Heart right ventricle (tissue), 16 donors: ENCODE data around the gene RFX8. TPM values are rescaled to one million over a fixed set of nuclear protein-coding genes. Genes with fewer than 3 reads are reported as not detected.
A peak's percentile ranks its signal among the peaks of the same experiment; 100 is the strongest.
"Not testable (repeated sequence)": the region's sequence is repeated elsewhere in the genome, so short reads cannot be mapped to it uniquely, and the experiment has no call there.

ENCODE experiments used
- ATAC-seq, 8 donors: fragments of 200-7000 bp; cut with Tn5 transposase; one replicate each; pipeline ENCODE4 v1.9.1; 2020; ENCODE audit warnings: mild to moderate bottlenecking in 8 of 8, moderate library complexity in 8 of 8, moderate number of reproducible peaks in 1 of 8
- DNase-seq, 2 donors: peaks; one replicate each; pipeline ENCODE4 v3.0.0-alpha.2; 2020
- H3K27ac ChIP-seq, 10 donors: fragments of 200-600 bp; sonication (generic) in 2 of 10; one replicate each; pipeline versions ENCODE4 v1.5.0 to v1.8.0; 2020 to 2022; ENCODE audit warnings: mild to moderate bottlenecking in 3 of 10
- H3K27me3 ChIP-seq, 7 donors: fragments of 200-600 bp; one replicate each; pipeline ENCODE4 v1.8.0; 2021 to 2022; ENCODE audit warnings: mild to moderate bottlenecking in 2 of 7
- H3K36me3 ChIP-seq, 9 donors: fragments of 200-600 bp; sonication (generic) in 1 of 9; one replicate each; pipeline versions ENCODE4 v1.5.0 to v1.8.0; 2020 to 2022; ENCODE audit warnings: mild to moderate bottlenecking in 2 of 9
- H3K4me1 ChIP-seq, 9 donors: fragments of 200-600 bp; sonication (generic) in 1 of 9; one replicate each; pipeline versions ENCODE4 v1.5.0 to v1.8.0; 2020 to 2022; ENCODE audit warnings: mild to moderate bottlenecking in 4 of 9
- H3K4me3 ChIP-seq, 10 donors: fragments of 200-600 bp; sonication (generic) in 2 of 10; one replicate each; pipeline versions ENCODE4 v1.5.0 to v1.8.0; 2020 to 2022; ENCODE audit warnings: mild to moderate bottlenecking in 7 of 10, moderate library complexity in 2 of 10
- H3K9me3 ChIP-seq, 11 donors: fragments of 200-600 bp in 10 of 11; sonication (generic) in 2 of 11; one replicate each; pipeline versions ENCODE4 v1.5.0 to v1.8.0; 2013 to 2022; ENCODE audit warnings: mild to moderate bottlenecking in 2 of 11, control low read depth in 1 of 11, moderate library complexity in 1 of 11
- CTCF ChIP-seq, 9 donors: fragments of 200-600 bp; sonication (generic) in 2 of 9; IDR thresholded peaks; one replicate each; pipeline versions ENCODE4 v1.5.0 to v1.8.0; 2021 to 2022; ENCODE audit warnings: antibody characterized with exemption in 9 of 9, mild to moderate bottlenecking in 5 of 9, moderate library complexity in 1 of 9
- WGBS, 2 donors: extraction: QIAGEN DNeasy Blood & Tissue Kit; methylation state at CpG; one replicate each; pipeline ENCODE4 v1.1.7; 2013; ENCODE audit warnings: inconsistent platforms in 1 of 2; 5-methylcytosine and 5-hydroxymethylcytosine counted together
- intact Hi-C, 10 donors: fragments of 100-400 bp; cut with DNase I; formaldehyde crosslinking; loops; one replicate each; pipeline versions ENCODE4 v1.11.1 to v1.14.2; 2022
- polyA plus RNA-seq, 2 donors: library from polyadenylated mRNA; stranded (reverse); fragments of 200-250 nt; gene quantifications; one replicate each; pipeline ENCODE4 v1.2.3, GENCODE V29; 2013
- total RNA-seq, 10 donors: library from RNA; stranded (reverse); fragmentation: NEBNext Ultra II Directional in 3 of 10; extraction: Animal tissue kit (Norgen Biotek cat#: 25700) in 3 of 10; gene quantifications; one replicate each; pipeline versions ENCODE4 v1.2.1 to v1.2.4, GENCODE V29; 2021 to 2023
- donor health status: Arrhythmogenic right ventricular cardiomyopathy.
- donor health status: ischemic (EF 13 %, LVEDD 7.1; RV severe dilation, severe dysfunction).
- donor health status: healthy with polysubstance abuse.
- donor health status: DM: no; HTN: yes; CAD: no.
- donor health status: DM: no; HTN: no; CAD: no.
- donor health status: ischemic (EF 25% LVEDD 6.9; RV normal size, moderate dysfunction).
- donor health status: ischemic (EF 25% LVEDD 5.7; RV mildly dilated, moderate dysfunction).
- donor health status: healthy.
- donor health status: DM: yes; HTN: yes; CAD: no.
- donor health status: Ischemic cardiomyopathy.
- donor health status: ischemic (EF 35%, LVEDD 5.7; RV mildly dilated, moderate dysfunction).
- donor health status: nonischemic (EF 11% LVEDD 7.7; RV severe dilation, severe dysfunction).
- donor health status: DM: yes; HTN: yes; CAD: no.
- donor health status: PGD.
- donor health status: ischemic (EF 29% LVEDD 5.4; RV normal size, mild dysfunction).
- donor health status: nonischemic (EF 23%, LVEDD 6.1; RV moderate dilation, normal function).

The RFX8 gene
- total and polyA plus RNA-seq, 12 donors: 0.15 to 0.44 (median 0.16) TPM; not detected in 5

- DNase-seq: no peak
- no peak overlapping the region for H3K4me3 ChIP-seq
- H3K4me1 ChIP-seq: peaks cover 0 to 10% (median 0%) of the 10 kb centered on the region in 9 donors
- no peak for TF ChIP-seq CTCF (IDR thresholded peaks at IDR 0.05)
- no peaks in the 10 kb centered on the region for H3K9me3 ChIP-seq
- intact Hi-C loops: loop anchor here in 2 of 10 donors (10.0 kb wide), 2 partner anchors 85 to 185 kb away; partner anchors contain the start of gene MAP4K4 (in 1 of the 2)
- peak in 4 of 8 donors; percentile 28 to 57 (median 42) for ATAC-seq
- no peak overlapping the region for H3K27ac ChIP-seq
- H3K27me3 ChIP-seq: no peaks in the 10 kb centered on the region
- WGBS, 2 donors: 75 to 79% methylated on average over 8 of the region's 8 CpGs
- no peaks in the 10 kb centered on the region for H3K36me3 ChIP-seq
Observed at GRCh38 chr2:101509499-101510284, 34.8 kb upstream of the RFX8 start.

- intact Hi-C loops: no loop called here
- DNase-seq (no peak), ATAC-seq (peak in 1 of 8 donors; percentile 56)
- Histone ChIP-seq H3K36me3 (no peaks in the 10 kb centered on the region), H3K4me1 (peaks cover 0 to 10% (median 0%) of the 10 kb centered on the region in 9 donors), H3K27me3 (no peaks in the 10 kb centered on the region), H3K4me3 (no peak overlapping the region), H3K9me3 (no peaks in the 10 kb centered on the region), H3K27ac (peak overlapping the region in 1 of 10 donors; percentile 0)
- TF ChIP-seq CTCF (IDR thresholded peaks at IDR 0.05): no peak
- WGBS, 2 donors: 81 to 85% methylated on average over 5 of the region's 5 CpGs
Observed at GRCh38 chr2:101508636-101509035, 33.7 kb upstream of the RFX8 start.

- H3K27me3 ChIP-seq, H3K9me3 ChIP-seq, H3K27ac ChIP-seq, ATAC-seq, H3K36me3 ChIP-seq, DNase-seq, intact Hi-C loops, H3K4me3 ChIP-seq: not testable (repeated sequence)
- WGBS, 2 donors: 83 to 93% methylated on average over 3 of the region's 4 CpGs
- H3K4me1 ChIP-seq: peaks cover 0 to 29% (median 19%) of the 10 kb centered on the region in 9 donors
Observed at GRCh38 chr2:101505276-101505675, 30.4 kb upstream of the RFX8 start.

- H3K36me3 ChIP-seq, H3K27ac ChIP-seq, DNase-seq, H3K27me3 ChIP-seq, ATAC-seq, H3K4me3 ChIP-seq, H3K9me3 ChIP-seq, intact Hi-C loops: not testable (repeated sequence)
- 78 to 87% methylated on average over 8 of the region's 8 CpGs for WGBS, 2 donors
- H3K4me1 ChIP-seq: peaks cover 0 to 30% (median 19%) of the 10 kb centered on the region in 9 donors
Observed at GRCh38 chr2:101504744-101505143, 29.8 kb upstream of the RFX8 start.

GRCh38 chr2:101502095-101502494 lies 27.2 kb upstream of the RFX8 start:
- Histone ChIP-seq H3K4me3 (no peak overlapping the region), H3K36me3 (no peaks in the 10 kb centered on the region), H3K27ac (peak overlapping the region in 4 of 10 donors; percentile 50 to 84 (median 72)), H3K4me1 (peaks cover 0 to 27% (median 19%) of the 10 kb centered on the region in 9 donors), H3K9me3 (no peaks in the 10 kb centered on the region), H3K27me3 (peaks cover 0 to 4% (median 0%) of the 10 kb centered on the region in 7 donors)
- ATAC-seq (no peak), DNase-seq (no peak)
- WGBS, 2 donors: 85% methylated on average over 5 of the region's 5 CpGs
- TF ChIP-seq CTCF (IDR thresholded peaks at IDR 0.05): no peak
- intact Hi-C loops: no loop called here
